AG08396 (cell line): ENCODE measurements around the gene WDR81.

ENCODE experiments used
- DNase-seq: peaks from one replicate; pipeline ENCODE4 v3.0.0; 2012; ENCODE audit warnings: low spot score, mixed read lengths

WDR81 gene

GRCh38 chr17:1713160-1713877 is 11.2 kb upstream of the WDR81 start:
- no peak for DNase-seq

- DNase-seq: no peak
These were observed 10.6 kb upstream of the WDR81 start for GRCh38 chr17:1713878-1714426.

GRCh38 chr17:1714427-1714979 is 10.0 kb upstream of the WDR81 start:
- peak; percentile 91 for DNase-seq

- DNase-seq: peak; percentile 89
These were observed 9.3 kb upstream of the WDR81 start for GRCh38 chr17:1714980-1715802.

- DNase-seq: no peak
These were observed 8.8 kb upstream of the WDR81 start for GRCh38 chr17:1715803-1716075.

- peak; percentile 99 for DNase-seq
These were observed 8.2 kb upstream of the WDR81 start for GRCh38 chr17:1716076-1716911.

GRCh38 chr17:1716912-1717695 is 7.4 kb upstream of the WDR81 start:
- DNase-seq: peak; percentile 95

GRCh38 chr17:1718362-1719165 is 5.9 kb upstream of the WDR81 start:
- DNase-seq: no peak

GRCh38 chr17:1720856-1721386 is 3.6 kb upstream of the WDR81 start:
- DNase-seq: no peak

- DNase-seq: peak; percentile 60
These were observed 2.5 kb upstream of the WDR81 start for GRCh38 chr17:1722022-1722421.

- DNase-seq: no peak
These were observed 551 bp downstream of the WDR81 start for GRCh38 chr17:1724869-1725641.

GRCh38 chr17:1725642-1726511 is 1.4 kb downstream of the WDR81 start:
- no peak for DNase-seq

GRCh38 chr17:1726626-1727257 is 2.2 kb downstream of the WDR81 start:
- no peak for DNase-seq

GRCh38 chr17:1727258-1727789 is 2.8 kb downstream of the WDR81 start:
- no peak for DNase-seq

GRCh38 chr17:1727876-1728630 is 3.5 kb downstream of the WDR81 start:
- no peak for DNase-seq

GRCh38 chr17:1729966-1730325 is 5.4 kb downstream of the WDR81 start:
- DNase-seq: no peak
